GM23248 (cell line): ENCODE data around the gene TRA2B.

Experiments used
- EZH2 ChIP-seq: fragments of 200-600 bp; sonication (generic); IDR thresholded peaks from 2 replicates; pipeline ENCODE4 v1.6.1; 2018; ENCODE audit warnings: antibody characterized with exemption, mild to moderate bottlenecking; ENCODE audit not compliant: insufficient read depth, poor library complexity, severe bottlenecking
- EZH2phosphoT487 ChIP-seq: fragments of 200-600 bp; sonication (generic); IDR thresholded peaks from 2 replicates; pipeline ENCODE4 v1.6.1; 2018; ENCODE audit warnings: antibody characterized with exemption, moderate library complexity, mild to moderate bottlenecking, low read depth; ENCODE audit not compliant: insufficient read depth

DNA sequence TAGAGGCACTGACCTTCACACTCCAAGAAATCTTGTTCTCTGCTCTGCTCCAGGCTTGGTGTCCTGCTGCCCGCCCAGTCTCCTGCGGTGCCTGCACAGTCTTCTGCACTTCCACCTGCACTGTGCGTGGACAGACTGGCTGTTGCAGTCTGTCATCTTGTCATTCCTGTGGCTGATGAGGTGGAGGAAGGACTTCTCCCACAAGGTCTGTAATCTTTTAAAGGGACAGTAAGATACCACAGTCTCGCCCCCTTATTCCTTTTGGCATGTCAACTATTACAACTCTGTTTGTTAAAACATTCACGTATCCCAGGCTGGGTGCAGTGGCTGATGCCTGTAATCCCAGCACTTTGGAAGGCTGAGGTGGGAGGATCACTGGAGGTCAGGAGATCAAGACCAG, 58.9 kb downstream of the TRA2B start:
- no peak for TF ChIP-seq EZH2phosphoT487
- TF ChIP-seq EZH2 = no peak
